PC-3 (cell line): ENCODE results near the gene PEX14.

Experiments
- CTCF ChIP-seq: fragments of 300-600 bp; sonication (generic); conservative IDR thresholded peaks from 2 replicates; pipeline ENCODE4 v1.5.1; 2017; ENCODE audit warnings: antibody characterized with exemption, low read depth, mild to moderate bottlenecking, low read length
- EZH2 ChIP-seq: fragments of 300-600 bp; sonication (generic); IDR thresholded peaks from one replicate; pipeline ENCODE4 v1.6.1; 2017; ENCODE audit warnings: antibody characterized with exemption, mild to moderate bottlenecking, low read length; ENCODE audit not compliant: unreplicated experiment

- TF ChIP-seq CTCF = no peak
- TF ChIP-seq EZH2 = no peak
These were observed 171.7 kb downstream of the PEX14 start for GRCh38 chr1:10646347-10646861.
